Adrenal gland (tissue), 12 donors: Measurements from ENCODE around the gene HOXD8. TPM values are rescaled to one million over a fixed set of nuclear protein-coding genes. Genes with fewer than 3 reads are reported as not detected.
A peak's percentile ranks its signal among the peaks of the same experiment; 100 is the strongest.

Experiments used
- DNase-seq, 7 donors: peaks; one replicate each; pipeline ENCODE4 v3.0.0-alpha.2; 2019 to 2020
- H3K27ac ChIP-seq, 5 donors: fragments of 200-600 bp; sonication (generic) in 4 of 5; 1 replicate in 3 of 5; 2 replicates in 2 of 5; pipeline versions ENCODE4 v1.5.1 to v1.8.0; 2016 to 2020; ENCODE audit warnings: mild to moderate bottlenecking in 1 of 5
- H3K27me3 ChIP-seq: fragments of 200-600 bp; 2 replicates; pipeline ENCODE4 v1.8.0; 2021
- H3K36me3 ChIP-seq, 2 donors: fragments of 200-600 bp; replicated peaks in 1 of 2; 1 replicate in 1 of 2; 2 replicates in 1 of 2; pipeline versions ENCODE4 v1.5.1 to v1.8.0; 2018 to 2022
- H3K4me1 ChIP-seq, 2 donors: fragments of 200-600 bp; replicated peaks in 1 of 2; 1 replicate in 1 of 2; 2 replicates in 1 of 2; pipeline versions ENCODE4 v1.5.1 to v1.8.0; 2018 to 2021
- H3K4me3 ChIP-seq, 4 donors: fragments of 200-600 bp; sonication (generic) in 3 of 4; one replicate each; pipeline ENCODE4 v1.5.1; 2016 to 2018
- H3K9me3 ChIP-seq, 3 donors: fragments of 200-600 bp; sonication (generic) in 1 of 3; replicated peaks in 1 of 3; 1 replicate in 2 of 3; 2 replicates in 1 of 3; pipeline versions ENCODE4 v1.5.1 to v1.8.0; 2016 to 2021
- POLR2A ChIP-seq, 2 donors: fragments of 450-650 bp; IDR thresholded peaks; one replicate each; pipeline ENCODE4 v1.6.1; 2017; ENCODE audit warnings: antibody characterized with exemption in 2 of 2, mild to moderate bottlenecking in 2 of 2, moderate library complexity in 1 of 2
- WGBS, 4 donors: extraction: QIAGEN DNeasy Blood & Tissue Kit in 2 of 4; methylation state at CpG; one replicate each; pipeline versions ENCODE4 v1.1.5 to v1.1.7; 2013 to 2017; 5-methylcytosine and 5-hydroxymethylcytosine counted together
- intact Hi-C, 2 donors: fragments of 100-400 bp; cut with DNase I; formaldehyde crosslinking; loops; one replicate each; pipeline versions ENCODE4 v1.14.1 to v1.15.0; 2022 to 2023
- polyA plus RNA-seq, 3 donors: library from polyadenylated mRNA; stranded (reverse); fragments of 200-250 nt in 2 of 3; fragments of 350-450 nt in 1 of 3; fragmentation: Illumina TruSeq in 1 of 3; extraction: RNeasy Lipid Tissue Mini Kit (QIAGEN cat#74804) in 1 of 3; gene quantifications; one replicate each; pipeline ENCODE4 v1.2.3, GENCODE V29; 2013 to 2014
- total RNA-seq, 9 donors: library from RNA; depleted of rRNA in 4 of 9; stranded (reverse); fragments of >200 nt in 4 of 9; fragments of 120-200 nt in 1 of 9; fragmentation: NEBNext Ultra II Directional in 1 of 9; extraction: Animal tissue kit (Norgen Biotek cat#: 25700) in 1 of 9; gene quantifications; one replicate each; pipeline versions ENCODE4 v1.1.0 to v1.2.4, GENCODE V29; 2013 to 2023
- TF ChIP-seq, protein P1 (sequence below), 6 experiments: fragments of 450-650 bp in 4 of 6; fragments of 200-600 bp in 2 of 6; sonication (generic) in 1 of 6; IDR thresholded peaks; 1 replicate in 5 of 6; 2 replicates in 1 of 6; pipeline versions ENCODE4 v1.5.1 to v1.8.0; 2016 to 2021; ENCODE audit warnings: antibody characterized with exemption in 6 of 6, mild to moderate bottlenecking in 2 of 6, moderate library complexity in 1 of 6
- donor health status: healthy with polysubstance abuse.
- donor health status: Bipolar disorder and iron deficiency.
- donor health status: DM: yes; HTN: yes; CAD: no.
- donor health status: DM: no; HTN: no; CAD: no.
- donor health status: DM: no; HTN: no; CAD: no.
- donor health status: DM: yes; HTN: yes; CAD: no.

HOXD8 gene
- total and polyA plus RNA-seq, 12 donors = 11.3 to 46.2 (median 33.3) TPM

DNA sequence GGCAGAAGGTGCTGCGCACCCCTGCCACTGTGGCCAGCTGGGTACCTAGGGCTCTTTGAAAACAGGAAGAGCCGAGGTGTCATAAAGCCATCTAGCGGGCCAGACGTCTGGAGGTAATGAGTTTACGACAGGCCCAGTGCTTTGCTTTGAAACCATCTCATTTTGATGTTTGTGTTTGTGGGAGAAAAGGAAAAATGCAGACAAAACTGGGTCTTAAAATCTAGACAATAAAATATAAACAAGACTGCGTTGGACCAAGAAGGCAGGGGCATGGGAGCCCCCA, 3.8 kb upstream of the HOXD8 start:
- Histone ChIP-seq H3K4me3 (no peak overlapping the region), H3K9me3 (no peaks in the 10 kb centered on the region), H3K4me1 (peaks cover 0 to 17% of the 10 kb centered on the region in 2 donors), H3K27ac (no peak overlapping the region), H3K36me3 (no peaks in the 10 kb centered on the region), H3K27me3 (peaks cover 9% of the 10 kb centered on the region)
- peak in 1 of 7 donors; percentile 14 for DNase-seq
- intact Hi-C loops = loop anchor here (5.0 to 10.0 kb wide), 6 partner anchors 332 to 1027 kb away; no protein-coding TSS in a partner anchor
- 73 to 81% (median 74%) methylated on average over 6 of the region's 6 CpGs for WGBS, 4 donors
- TF ChIP-seq, protein P1, sequence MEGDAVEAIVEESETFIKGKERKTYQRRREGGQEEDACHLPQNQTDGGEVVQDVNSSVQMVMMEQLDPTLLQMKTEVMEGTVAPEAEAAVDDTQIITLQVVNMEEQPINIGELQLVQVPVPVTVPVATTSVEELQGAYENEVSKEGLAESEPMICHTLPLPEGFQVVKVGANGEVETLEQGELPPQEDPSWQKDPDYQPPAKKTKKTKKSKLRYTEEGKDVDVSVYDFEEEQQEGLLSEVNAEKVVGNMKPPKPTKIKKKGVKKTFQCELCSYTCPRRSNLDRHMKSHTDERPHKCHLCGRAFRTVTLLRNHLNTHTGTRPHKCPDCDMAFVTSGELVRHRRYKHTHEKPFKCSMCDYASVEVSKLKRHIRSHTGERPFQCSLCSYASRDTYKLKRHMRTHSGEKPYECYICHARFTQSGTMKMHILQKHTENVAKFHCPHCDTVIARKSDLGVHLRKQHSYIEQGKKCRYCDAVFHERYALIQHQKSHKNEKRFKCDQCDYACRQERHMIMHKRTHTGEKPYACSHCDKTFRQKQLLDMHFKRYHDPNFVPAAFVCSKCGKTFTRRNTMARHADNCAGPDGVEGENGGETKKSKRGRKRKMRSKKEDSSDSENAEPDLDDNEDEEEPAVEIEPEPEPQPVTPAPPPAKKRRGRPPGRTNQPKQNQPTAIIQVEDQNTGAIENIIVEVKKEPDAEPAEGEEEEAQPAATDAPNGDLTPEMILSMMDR (IDR thresholded peaks at IDR 0.05) = no peak
- TF ChIP-seq POLR2A (IDR thresholded peaks at IDR 0.05) = no peak

DNA sequence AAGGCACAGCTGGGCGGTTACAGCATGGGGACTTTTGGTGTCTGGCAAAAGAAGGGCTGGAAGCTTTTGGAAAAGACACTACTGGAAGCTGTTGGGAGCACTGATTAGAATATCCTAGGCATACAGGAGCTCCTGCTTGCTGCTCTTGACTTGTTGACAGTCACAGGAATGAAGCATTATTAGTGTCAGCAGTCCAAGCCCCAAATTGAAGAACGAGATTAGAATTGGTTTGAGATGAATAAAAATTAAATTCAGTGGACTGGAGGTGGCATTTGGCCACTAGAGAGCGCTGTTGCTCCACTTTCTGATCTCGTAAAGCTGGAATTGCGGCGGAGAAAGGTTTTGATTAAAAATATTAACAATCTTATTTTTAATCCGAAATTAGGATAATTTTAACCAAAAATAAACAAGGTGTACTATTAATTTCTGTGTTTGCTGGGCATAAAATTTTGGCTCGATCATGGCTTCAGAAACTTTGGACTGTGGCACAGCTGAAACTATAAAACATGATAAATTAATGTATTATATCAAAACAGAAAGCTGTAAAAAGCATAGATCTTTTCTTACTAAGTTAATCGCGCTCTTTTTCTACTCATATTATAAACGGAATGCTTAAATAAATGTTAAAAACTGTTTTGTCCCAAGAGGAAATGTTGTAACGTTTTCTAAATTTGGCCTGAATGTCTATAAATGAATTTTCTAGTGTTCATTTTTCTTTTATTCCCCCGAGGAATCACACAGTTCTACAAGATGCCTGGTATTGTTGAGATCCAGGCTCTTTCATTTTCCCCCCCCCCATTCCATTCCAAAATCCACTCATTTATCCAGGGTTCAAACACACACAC, 2.4 kb upstream of the HOXD8 start:
- peak overlapping the region in 1 of 4 donors; percentile 1 for H3K4me3 ChIP-seq
- intact Hi-C loops = loop anchor here (5.0 to 10.0 kb wide), 6 partner anchors 330 to 1025 kb away; no protein-coding TSS in a partner anchor
- H3K27ac ChIP-seq = no peak overlapping the region
- TF ChIP-seq, protein P1 (IDR thresholded peaks at IDR 0.05) = peak; percentile 83 to 99 (median 91)
- no peak for TF ChIP-seq POLR2A (IDR thresholded peaks at IDR 0.05)
- H3K36me3 ChIP-seq = no peaks in the 10 kb centered on the region
- WGBS, 4 donors = 10 to 14% (median 12%) methylated on average over 13 of the region's 13 CpGs
- H3K4me1 ChIP-seq = peaks cover 4 to 17% of the 10 kb centered on the region in 2 donors
- H3K27me3 ChIP-seq = no peaks in the 10 kb centered on the region
- H3K9me3 ChIP-seq = no peaks in the 10 kb centered on the region
- DNase-seq = peak in 6 of 7 donors; percentile 74 to 91 (median 79)

DNA sequence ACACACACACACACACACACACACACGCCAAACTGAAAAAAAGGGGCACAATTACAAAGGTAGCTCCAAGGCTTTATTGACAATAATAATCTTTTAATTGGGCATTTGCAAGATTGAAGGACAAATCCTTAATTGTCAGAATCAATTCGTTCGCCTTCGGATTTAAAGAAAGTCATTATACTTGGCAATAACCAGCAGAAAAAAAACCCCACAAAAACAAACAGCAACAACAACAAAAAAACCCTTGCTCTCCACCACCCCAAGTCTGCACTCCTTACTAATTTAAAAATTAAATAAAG, 1.8 kb upstream of the HOXD8 start:
- no peak for TF ChIP-seq POLR2A (IDR thresholded peaks at IDR 0.05)
- TF ChIP-seq, protein P1 (IDR thresholded peaks at IDR 0.05) = no peak
- peaks cover 4 to 16% of the 10 kb centered on the region in 2 donors for H3K4me1 ChIP-seq
- no peak for DNase-seq
- H3K4me3 ChIP-seq = peak overlapping the region in 1 of 4 donors; percentile 2
- WGBS, 4 donors = 51 to 74% (median 63%) methylated on average over 4 of the region's 4 CpGs
- no peaks in the 10 kb centered on the region for H3K27me3 ChIP-seq
- H3K9me3 ChIP-seq = no peaks in the 10 kb centered on the region
- H3K36me3 ChIP-seq = no peaks in the 10 kb centered on the region
- intact Hi-C loops = loop anchor here (5.0 to 10.0 kb wide), 6 partner anchors 330 to 1025 kb away; no protein-coding TSS in a partner anchor
- H3K27ac ChIP-seq = peak overlapping the region in 2 of 5 donors; percentile 89 to 97

DNA sequence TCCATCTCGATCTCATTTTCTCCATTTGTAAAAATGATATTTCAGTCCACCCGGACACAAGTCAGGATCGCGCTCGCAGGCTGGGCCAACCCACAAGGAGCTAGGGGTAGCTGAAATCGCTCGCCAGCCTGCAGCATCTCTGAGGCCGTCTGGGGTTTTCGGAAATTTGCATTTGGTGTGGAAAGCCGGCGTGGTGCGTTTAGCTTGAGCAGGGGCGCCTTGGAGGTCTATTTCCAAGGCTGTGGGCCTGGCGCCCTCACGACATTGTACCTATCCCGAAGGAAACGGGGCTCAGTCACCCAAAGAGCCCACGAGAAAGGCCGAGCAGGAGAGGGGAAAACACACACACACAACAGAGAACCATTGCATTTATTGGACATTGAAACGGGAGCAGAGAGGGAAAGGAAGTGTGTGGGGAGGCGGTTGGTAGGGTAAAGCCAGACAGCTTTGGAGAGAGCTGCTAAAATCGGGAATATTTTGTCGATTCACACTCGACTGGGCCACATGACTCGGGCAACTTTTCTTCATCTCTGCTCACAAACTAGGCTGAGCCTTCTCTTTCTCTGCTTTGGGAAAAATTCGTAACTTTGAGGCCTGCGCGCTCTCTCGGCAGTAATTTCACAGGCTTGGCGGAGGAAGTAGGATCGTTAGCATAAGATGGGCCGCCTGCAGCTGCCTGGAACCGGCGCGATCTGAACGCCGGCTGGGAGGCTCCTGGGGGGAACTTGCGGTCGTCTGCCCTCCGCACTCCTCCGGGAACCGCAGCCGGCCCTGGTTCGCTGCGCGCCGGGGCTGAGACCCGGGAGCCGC, 1.1 kb upstream of the HOXD8 start:
- Histone ChIP-seq H3K36me3 (peaks cover 0 to 2% of the 10 kb centered on the region in 2 donors), H3K4me1 (peaks cover 4 to 22% of the 10 kb centered on the region in 2 donors), H3K27ac (peak overlapping the region in 4 of 5 donors; percentile 86 to 99 (median 93)), H3K4me3 (peak overlapping the region in 2 of 4 donors; percentile 42 to 78), H3K9me3 (no peaks in the 10 kb centered on the region), H3K27me3 (no peaks in the 10 kb centered on the region)
- intact Hi-C loops = loop anchor here (5.0 to 10.0 kb wide), 6 partner anchors 329 to 1024 kb away; no protein-coding TSS in a partner anchor
- TF ChIP-seq POLR2A (IDR thresholded peaks at IDR 0.05) = no peak
- TF ChIP-seq, protein P1 (IDR thresholded peaks at IDR 0.05) = no peak
- 33 to 62% (median 47%) methylated on average over 39 to 49 of the region's 49 CpGs for WGBS, 4 donors
- peak in 1 of 7 donors; percentile 33 for DNase-seq
